Pons (tissue), 1 donor: ENCODE measurements around the gene TARDBP.
"Not testable (repeated sequence)": the region's sequence is repeated elsewhere in the genome, so short reads cannot be mapped to it uniquely, and the experiment has no call there.

Experiments
- DNase-seq: peaks from one replicate; pipeline ENCODE4 v3.0.0-alpha.2; 2016; ENCODE audit warnings: low spot score

TARDBP gene

DNA sequence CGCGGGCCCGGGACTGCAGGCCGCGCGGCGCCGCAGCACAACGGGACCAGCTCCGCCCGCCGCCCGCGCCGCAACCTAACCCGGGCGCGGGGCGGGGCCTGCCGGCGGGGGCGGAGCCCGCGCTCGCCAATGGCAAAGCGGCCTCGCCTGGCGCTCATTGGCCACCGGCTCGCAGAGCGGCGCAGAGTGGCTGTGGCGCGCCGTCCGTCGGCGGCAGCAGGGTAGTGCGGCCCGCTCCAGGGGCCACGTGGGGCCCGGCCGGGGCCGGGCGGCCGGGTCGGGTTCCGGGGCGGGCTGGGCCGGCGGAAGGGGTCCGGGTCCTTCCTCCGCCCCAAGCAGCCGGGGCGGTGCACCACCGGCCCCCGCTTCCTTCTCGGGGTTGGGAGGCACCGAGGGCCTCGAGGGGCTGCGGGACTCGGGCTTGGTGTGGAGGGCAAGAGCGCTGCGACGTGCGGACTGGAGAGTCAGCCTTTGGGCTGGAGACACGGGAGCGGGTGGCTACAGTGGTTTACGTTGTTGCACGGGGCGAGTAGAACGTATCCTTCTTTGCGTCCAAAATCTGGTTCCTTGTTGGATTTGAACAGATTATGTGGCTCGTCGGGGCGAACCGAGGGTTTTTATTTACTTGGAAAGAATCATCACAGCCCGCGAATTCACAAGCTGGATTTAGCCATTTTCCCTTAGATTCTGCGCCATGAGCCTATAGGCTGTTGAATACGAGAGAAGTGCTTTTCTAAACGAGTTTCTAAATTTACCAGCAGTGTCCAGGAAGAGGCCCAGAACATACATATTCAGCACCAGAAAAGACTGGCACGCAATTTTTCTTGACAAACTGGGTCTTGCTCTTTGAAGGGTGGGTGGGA lies 47.7 kb downstream of the TARDBP start, which contains the start of gene SRM:
Gene SRM, minus strand, starts transcription at position 51 of the 863 bp plus-strand sequence. CDS start 75 bp downstream, outside the sequence.
- DNase-seq, result peak; percentile 87

- DNase-seq, result no peak
These were observed 49.4 kb downstream of the TARDBP start for GRCh38 chr1:11061652-11062365.

DNA sequence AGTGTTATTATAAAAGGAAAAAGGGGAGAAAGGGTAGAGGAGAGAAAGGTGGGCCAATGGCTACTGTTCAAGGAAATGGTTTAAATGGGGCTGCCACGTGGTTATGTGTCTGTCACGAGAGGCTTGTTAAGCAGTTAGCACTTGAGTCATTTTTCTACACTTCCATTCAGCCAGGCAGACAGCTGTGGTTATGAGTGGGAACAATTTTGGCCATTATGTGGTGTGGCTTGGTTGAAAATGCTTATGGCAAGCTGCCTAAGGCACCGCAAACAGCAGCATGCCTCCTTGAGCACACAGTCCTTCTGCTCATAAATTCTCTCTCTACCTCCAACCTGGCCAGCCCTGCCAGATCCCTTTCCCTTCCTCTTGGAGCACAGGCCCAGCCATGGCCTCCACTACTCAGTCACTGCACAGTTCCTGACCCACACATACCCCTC lies 50.5 kb downstream of the TARDBP start:
- no peak for DNase-seq

DNA sequence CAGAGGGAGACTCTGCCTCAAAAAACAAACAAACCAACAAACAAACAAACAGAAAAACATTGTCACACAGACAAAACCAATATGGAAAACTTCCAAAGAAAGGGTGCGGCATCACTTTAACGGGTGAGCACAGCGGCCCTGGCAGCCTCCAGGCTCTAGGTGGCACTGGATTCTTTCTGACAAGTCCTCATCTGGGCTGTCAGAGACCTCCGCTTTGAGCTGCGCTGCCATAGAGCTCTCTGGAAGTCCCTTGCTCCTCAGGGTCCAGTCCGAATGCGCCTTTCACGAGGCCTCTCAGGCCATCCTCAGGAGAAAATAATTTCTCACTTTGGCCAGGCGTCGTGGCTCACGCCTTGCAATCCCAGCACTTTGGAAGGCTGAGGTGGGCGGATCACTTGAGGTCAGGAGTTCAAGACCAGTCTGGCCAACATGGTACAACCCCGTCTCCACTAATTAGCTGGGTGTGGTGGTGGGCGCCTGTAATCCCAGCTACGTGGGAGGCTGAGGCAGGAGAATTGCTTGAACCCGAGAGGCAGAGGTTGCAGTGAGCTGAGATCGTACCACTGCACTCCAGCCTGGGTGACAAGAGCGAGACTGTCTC lies 51.6 kb downstream of the TARDBP start:
- DNase-seq, result not testable (repeated sequence)

DNA sequence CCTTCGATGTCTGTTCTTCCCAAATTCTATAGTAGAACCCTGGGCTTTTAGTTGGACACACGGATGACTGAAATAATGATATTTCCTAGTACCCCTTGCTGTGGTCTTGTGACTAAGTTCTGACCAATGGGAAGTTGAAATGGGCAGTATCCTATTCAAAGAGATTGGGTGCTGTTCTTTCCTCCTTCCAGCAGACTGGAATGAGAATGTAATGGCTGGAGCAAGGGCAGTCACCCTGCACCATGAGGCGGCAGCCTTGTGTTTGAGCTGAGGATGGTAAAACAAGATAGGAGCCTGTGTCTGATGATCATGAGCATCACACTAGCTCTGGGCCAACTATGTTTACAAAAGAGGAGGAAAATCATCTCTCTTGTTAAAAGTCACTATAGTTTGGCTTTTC lies 52.5 kb downstream of the TARDBP start:
- no peak for DNase-seq

GRCh38 chr1:11065796-11066195 lies 53.3 kb downstream of the TARDBP start:
- no peak for DNase-seq

DNA sequence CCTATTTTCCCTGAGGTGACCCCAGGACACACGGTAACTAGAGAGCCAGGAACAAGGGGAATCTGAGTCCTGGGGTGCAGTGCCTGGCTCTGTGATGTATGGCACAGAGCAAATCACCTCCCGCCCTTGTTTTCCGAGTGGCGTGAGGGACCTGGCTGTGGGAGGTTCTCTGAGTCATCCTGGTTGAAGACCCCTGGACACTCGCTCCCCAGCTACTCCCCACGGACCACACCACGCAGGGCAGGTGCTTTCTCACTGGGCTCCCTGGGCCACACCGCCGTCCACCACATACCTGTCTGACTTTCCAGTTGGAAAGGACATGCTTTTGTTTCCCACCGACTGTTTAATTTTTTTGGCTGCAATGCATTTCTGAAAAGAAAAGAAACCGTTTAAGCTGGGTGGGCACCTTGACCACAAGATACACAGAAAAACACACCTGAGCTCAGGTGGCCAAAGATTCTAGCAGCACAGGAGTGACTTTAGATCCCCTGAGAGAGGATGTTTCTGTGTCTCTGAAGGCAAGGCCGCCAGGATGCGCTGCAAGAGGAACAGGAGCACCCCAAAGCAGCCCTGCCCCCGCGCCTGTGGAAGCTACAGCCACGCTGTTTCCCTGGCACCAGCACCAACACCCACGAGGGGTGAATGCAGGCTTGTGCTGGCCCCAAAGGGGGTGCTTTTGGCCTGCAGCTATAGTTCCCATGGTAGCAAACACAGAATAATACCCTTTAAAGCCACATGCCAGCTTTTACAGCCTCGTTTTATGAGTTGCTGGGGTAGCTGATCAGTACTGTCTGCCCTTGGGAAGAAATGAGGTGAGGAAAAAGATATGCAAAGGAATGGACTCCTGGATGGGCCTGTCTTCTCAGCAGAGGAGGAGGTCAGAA lies 55.5 kb downstream of the TARDBP start:
- DNase-seq, result no peak

DNA sequence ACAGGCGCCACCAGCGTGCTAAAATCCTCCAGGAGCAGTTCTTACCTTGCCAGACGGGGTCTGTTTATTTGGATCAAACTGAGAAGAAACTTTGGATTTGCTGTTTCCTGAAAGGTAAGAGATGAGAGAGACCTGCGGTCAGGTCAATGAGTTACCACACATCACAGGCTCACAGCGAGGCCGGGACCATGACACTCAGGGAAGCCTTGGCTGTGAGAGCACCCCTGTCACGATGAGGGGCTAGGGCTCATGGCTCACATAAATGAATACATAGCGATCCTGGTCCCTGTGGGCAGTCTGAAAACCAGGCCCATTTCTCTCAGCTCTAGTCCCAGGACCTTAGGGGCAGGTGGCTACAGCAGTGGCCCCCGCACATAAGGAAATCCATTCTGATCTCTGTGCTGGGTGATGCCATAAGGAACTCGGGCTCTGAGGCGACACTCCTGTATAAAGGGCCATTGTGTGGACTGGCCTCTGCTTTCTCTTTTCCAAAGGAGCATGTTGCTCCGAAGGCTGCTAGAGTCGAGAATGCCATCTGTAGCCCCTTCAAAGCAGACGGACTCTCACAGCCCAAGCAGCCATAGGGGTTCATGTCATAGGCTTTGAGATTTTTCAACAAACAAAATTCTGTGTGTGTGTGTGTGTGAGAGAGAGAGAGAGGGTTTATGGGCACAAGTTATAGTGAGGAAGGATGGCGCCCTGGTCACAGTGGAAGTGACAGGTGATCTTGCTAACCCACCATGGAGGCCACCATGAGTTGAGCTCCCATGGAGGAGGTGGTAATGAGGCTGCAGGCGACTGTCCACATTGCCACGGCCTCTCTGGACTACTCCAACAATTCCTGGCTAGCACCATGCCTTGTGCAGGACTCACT lies 56.4 kb downstream of the TARDBP start:
- DNase-seq, result peak; percentile 67

DNA sequence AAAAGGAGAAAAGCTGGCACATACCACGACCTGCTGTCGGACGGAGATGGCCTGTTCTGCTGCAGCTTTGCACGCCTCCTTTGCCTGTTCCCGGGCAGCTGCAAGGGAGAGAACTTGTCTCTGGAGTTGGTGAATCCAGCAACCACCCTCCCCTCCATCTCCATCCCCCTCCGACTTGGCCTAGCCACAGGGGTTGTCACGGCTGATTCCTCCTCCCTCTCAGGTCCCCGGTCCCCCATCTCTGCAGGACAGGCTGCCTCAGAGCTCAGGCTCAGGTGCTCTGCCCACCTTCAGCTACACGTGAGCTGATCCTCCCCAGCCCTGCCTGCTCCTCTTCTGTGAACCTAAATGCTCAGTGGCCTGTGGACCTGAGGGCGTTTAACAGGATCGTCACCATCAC lies 58.4 kb downstream of the TARDBP start:
- no peak for DNase-seq

DNA sequence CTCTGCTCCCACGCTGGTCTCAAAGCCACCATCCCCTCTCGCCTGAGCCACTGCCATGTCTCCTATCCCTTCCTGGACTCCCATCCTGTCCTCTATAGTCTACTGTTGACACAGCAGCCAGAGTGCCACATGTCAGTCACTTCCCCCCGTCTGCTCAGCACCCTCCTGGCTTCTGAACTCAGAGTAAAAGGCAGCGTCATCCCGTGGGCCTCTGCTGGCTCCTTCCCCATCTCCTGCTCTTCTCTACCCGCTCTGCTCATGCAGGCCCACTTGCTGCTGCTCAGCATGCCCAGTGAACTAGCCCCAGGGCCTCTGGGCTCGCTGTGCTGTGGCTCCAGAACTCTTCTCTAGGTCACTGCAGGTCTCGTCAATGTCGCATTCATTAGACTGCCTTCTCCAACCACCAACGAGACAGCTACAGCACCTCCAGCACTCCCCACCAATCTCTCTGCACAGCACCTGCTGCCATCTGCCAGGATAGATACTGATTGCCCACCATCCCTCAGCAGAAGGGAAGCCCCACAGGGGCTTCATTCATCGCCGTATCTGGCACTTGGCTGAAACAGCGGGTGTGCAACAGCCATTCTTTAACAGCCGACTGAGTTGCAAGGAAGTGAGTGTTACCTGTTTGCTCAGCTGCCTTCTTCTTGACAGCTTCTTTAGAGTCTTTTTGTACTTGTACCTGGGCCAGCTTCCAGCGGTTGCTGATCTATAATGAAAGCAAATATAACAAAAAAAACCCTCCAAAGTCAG lies 59.2 kb downstream of the TARDBP start:
- no peak for DNase-seq

DNA sequence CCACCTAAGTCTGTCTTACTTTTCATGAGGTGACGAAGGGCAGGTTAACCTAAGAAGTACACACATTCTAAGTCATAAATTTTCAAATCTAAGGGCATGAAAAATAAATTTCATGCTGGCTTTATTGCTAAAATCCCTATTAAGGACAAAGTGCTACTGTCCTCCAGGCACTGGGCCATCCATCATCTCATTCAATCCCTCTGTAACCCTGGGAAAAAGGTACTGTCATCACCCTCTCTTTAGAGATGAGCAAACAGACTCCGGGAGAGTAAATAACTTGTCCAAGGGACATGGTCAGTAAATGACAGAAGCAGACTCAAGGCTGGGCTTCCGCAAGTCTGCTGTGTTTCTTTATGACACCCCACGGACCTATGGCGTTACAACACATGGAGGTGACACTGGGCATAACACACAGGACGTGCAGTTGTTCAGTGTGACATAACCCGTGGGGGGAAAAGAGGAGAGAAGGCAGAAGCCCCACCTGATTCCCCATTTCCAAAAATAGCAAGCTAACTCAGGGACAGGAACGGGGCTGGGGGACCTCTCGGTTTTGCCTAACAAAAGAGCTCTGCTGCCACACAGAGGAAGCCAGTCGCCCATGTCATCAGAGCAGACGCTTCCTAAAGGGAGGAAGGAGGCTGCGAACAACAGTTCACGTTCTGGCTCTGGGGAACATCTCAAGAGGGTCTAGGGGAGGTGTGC lies 59.9 kb downstream of the TARDBP start:
- no peak for DNase-seq

DNA sequence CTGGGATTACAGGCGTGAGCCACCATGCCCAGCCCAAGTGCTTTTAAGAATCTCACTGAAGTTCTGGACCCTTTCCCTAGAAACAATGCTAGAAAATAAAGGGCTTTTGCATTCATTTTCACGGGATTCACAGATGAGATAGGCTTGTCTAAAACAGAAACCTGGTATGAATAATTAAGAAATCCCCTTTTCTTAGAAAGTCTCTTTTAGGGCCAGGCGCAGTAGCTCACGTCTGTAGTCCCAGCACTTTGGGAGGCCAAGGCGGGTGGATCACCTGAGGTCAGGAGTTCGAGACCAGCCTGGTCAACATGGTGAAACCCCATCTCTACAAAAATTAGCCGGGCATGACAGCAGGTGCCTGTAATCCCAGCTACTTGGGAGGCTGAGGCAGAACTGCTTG lies 60.9 kb downstream of the TARDBP start:
- not testable (repeated sequence) for DNase-seq
